GM18867 (cell line): ENCODE data around the gene ACKR3.
A peak's percentile ranks its signal among the peaks of the same experiment; 100 is the strongest.

ENCODE experiments used
- ATAC-seq: cut with Tn5 transposase; IDR thresholded peaks from one replicate; pipeline ENCODE4 v1.9.1; 2021; ENCODE audit warnings: mild to moderate bottlenecking, moderate library complexity; ENCODE audit not compliant: unreplicated experiment

The ACKR3 gene

DNA sequence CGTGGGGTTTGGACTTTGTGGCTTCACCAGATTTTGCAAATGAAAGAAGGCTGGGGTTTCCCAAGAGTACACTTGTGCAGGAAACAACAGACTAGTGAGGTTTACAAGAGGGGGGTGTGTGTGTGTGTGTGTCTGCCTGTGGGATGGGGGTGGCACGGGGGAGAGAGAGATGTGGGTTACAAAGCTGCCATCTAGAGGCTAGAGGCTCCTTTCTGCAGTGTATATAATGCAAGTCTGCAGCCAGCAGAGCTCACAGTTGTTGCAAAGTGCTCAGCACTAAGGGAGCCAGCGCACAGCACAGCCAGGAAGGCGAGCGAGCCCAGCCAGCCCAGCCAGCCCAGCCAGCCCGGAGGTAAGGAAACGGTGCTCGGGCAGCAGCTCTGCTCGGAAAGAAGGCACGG lies at the start of gene ACKR3:
TSS of gene ACKR3 (plus strand) at position 253 of the 401 bp plus-strand sequence. CDS start 10,641 bp downstream, outside the sequence.
- ATAC-seq: peak; percentile 86

DNA sequence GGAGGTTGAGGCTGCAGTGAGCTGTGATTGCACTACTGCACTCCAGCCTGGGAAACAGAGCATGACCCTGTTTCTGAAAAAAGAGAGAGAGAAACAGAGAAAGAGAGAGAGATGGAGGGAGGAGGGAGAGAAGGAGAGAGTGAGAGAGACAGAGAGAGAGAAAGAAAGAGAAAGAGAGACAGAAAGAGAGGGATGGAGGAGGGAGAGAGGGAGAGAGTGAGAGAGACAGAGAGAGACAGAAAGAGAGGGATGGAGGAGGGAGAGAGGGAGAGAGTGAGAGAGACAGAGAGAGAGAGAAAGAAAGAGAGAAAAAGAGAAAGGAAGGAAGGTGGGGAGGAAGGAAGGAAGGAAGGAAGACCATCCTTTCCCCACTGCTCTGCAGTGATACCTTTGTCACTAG lies 48.1 kb upstream of the ACKR3 start:
- ATAC-seq: no peak

DNA sequence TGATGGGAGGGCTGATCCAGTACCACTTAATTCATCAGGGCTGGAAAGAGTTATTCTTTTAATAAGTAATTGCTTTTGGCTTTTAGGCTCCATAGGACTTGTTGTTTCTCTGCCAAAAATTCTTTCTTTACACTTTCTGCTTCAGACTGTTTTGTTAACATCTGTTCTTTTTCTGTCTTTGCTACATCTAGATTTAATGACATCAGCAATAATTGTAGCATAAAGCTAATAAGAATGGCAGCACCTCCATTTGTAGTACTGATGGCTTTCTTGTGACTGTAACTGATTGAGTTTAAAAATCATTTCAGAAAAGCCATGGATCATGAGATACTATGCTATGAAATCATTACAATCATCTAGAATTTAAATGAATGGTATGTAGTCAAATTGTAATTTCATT lies 46.4 kb upstream of the ACKR3 start:
- no peak for ATAC-seq

DNA sequence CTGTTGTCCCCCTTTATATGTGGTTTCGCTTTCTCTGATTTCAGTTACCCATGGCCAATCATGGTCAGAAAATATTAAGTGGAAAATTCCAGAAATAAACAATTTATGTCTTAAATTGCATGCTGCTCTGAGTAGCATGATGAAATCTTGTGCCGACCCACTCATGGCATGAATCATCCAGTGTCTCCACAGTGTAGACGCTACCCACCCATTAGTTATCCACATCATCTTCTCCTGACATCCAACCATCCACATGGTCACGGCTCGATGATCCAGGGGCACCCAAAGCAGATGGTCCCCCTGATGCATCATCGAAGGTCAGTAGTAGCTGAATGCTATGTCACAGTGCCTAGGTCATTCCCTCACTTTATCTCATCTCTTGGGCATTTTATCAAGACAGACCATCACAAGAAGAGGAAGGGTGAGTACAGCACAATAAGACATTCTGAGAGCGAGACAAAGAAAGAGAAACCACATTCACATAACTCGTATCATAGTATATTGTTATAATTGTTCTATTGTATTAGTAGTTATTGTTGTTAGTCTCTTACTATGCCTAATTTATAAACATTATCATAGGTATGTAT lies 44.1 kb upstream of the ACKR3 start:
- ATAC-seq: no peak

- ATAC-seq: no peak
These were observed 43.0 kb upstream of the ACKR3 start for GRCh38 chr2:236526455-236527158.

DNA sequence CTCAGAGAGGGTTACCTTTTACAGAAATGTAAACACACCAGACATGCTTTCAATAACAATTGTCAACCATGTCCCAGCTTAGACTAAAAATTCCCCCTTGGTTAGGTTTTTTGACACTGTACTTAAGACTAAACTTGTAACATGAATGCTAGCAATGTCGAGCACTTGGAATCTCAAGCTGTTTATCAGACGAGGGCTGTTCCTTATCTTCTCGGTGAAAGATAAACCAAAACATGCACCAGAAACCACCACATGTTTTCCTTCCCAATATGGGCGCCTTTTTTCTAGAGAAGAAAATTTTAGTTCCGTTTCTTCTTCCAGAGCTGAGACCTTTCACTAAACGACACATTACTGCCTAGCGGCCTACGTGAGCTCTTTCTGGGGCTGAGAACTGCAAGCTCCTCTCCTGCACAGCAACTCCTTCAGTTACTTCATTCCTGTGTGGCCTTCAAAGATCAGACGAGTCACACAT lies 42.4 kb upstream of the ACKR3 start:
- ATAC-seq: no peak

DNA sequence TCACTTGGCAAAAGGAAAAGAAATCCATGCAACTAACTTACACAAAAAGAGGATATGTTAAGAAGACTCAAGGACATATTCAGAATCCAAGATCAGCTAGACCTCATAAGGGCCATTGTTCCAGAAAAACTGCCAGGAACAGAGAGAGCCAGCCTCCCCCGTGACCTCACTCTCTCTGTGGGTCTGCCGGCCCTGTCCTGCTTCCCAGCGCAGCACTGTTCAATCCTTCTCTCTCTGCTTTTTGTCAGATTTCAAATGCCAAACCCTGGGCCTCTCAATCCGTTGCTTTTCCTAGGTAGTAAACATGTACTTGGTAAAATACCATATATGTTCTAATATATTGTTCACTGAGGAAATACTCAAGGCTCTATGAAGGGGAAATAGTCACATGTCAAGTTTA lies 40.0 kb upstream of the ACKR3 start:
- no peak for ATAC-seq

GRCh38 chr2:236530512-236530911 lies 39.1 kb upstream of the ACKR3 start:
- no peak for ATAC-seq

DNA sequence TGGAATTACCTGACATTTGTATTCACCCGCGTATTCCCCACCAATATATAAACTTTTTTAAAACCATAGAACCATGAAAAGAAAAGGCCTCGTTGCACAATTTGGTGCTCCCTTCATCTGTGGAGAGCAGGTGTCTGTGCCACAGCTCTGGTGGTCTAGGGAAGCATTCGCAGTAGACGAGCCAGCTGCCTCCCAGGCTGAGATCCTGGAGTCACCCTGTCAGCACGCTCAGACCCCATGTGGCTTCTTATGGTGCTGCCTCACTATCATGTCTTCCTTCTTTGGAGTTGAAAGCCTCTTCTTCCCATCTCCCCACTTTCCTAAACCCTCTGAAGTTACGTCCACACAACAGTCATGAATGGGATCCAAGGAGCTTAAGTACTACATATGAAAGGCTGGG lies 38.4 kb upstream of the ACKR3 start:
- ATAC-seq: no peak

DNA sequence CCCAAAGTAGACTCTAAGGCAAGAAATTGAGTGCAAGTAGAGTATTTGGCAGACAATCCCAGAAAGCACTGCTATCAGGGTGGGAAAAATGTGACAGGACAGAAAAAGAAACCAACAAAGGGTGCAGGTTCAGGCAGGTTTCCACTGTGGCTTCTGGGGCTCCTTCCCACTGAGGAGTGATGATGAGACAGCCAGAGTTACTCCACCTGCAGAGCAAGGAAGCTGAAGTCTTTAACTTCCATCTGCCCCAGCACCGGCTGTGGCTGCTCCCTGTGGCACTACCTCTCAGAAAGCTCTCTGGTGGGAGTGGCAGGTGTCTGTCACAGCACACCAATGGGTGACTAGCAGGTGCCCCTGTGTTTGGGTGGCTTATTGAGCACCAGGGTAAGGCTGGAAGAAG lies 37.6 kb upstream of the ACKR3 start:
- ATAC-seq: no peak

- ATAC-seq: no peak
These were observed 36.3 kb upstream of the ACKR3 start for GRCh38 chr2:236533343-236533742.

GRCh38 chr2:236535024-236535423 lies 34.6 kb upstream of the ACKR3 start:
- no peak for ATAC-seq

- ATAC-seq: peak; percentile 85
These were observed 32.8 kb upstream of the ACKR3 start for GRCh38 chr2:236536727-236537398.

- ATAC-seq: no peak
These were observed 31.4 kb upstream of the ACKR3 start for GRCh38 chr2:236538242-236538641.

- ATAC-seq: no peak
These were observed 28.5 kb upstream of the ACKR3 start for GRCh38 chr2:236541008-236541562.

DNA sequence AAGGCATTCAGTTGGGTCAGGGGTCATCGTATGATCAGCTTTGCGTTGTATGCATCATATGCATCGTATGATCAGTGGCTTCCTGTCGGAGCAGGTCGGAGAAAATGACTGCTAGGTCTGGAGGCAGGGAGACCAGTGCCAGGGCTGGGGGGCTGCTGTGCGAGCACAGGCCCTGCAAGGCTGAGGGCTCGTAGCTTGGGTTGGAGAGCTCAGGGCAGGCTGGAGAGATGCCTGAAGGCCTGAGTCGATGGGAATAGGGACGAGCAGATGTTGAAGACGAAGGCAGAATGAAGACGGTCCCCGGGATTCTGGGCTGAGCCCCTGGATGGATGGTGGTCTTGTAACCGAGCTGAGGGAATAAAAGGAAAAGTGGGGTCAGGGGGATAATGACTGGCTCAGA lies 25.3 kb upstream of the ACKR3 start:
- ATAC-seq: no peak

DNA sequence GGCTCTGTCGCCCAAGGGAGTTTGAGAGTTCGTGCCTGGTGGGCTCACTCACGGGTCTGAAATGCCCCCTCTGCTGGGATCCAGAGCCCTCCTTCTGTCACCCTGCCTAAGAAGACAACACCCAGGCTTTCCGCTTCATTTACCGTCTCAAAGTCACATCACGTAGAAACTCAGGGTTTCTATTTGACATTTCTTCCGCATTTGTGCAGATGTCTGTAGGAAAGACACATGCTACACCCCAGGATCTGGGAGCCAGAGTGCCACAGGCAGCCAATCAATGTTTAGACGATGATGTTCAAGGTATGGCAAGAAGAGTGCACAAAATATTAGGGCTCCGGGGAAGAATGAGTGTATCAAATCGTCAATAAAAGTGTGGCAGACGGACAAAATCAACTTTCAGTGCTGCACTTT lies 24.4 kb upstream of the ACKR3 start:
- peak; percentile 58 for ATAC-seq

GRCh38 chr2:236545814-236546480 lies 23.7 kb upstream of the ACKR3 start:
- ATAC-seq: peak; percentile 71

- no peak for ATAC-seq
These were observed 23.0 kb upstream of the ACKR3 start for GRCh38 chr2:236546561-236547002.

- ATAC-seq: no peak
These were observed 21.9 kb upstream of the ACKR3 start for GRCh38 chr2:236547725-236548124.
